OCI-LY1 (cell line): ENCODE results near the gene SCN4B.

Experiments
- CTCF ChIP-seq: fragments of 200-600 bp; sonication (generic), shearing (Covaris generic); IDR thresholded peaks from 2 replicates; pipeline ENCODE4 v1.5.1; 2017; ENCODE audit warnings: mild to moderate bottlenecking, antibody characterized with exemption, low read length, moderate library complexity, mixed read lengths
- EZH2 ChIP-seq: fragments of 200-600 bp; sonication (generic), shearing (Covaris generic); IDR thresholded peaks from 2 replicates; pipeline ENCODE4 v1.8.0; 2017; ENCODE audit warnings: borderline replicate concordance, mixed run types, mild to moderate bottlenecking, antibody characterized with exemption, low read length, moderate library complexity, mixed read lengths

DNA sequence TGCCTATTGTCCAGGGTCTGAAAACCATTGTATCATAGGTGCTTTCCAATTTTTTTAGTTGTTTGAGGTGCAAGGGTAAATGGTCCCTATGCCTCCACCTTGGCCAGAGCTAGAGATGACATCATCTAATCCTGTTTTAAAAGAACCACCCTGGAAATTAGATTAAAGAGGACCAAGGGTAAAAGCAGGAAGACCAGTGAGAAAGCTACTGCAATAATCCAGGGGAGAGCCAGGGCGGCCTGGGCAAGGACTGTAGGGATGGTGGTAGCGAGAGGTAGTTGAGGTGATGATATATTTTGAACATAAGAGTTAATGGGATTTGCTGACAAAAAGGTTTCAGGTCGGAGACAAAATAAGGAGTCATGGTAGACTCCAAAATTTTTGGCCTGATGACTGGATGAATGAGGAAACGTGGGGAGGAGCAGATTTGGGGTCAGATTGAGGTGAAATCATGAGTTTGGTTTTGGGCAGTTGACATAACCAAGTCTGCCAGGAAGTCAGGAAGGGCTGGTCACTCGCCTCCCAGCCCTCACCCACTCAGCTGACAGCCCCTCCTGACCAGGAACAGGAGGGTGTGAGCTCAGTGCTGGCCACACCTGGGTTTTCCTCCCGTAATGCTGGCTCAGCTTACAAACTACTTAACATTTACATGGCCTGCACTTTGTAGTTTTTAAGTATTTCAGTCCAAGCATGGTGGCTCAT, 23.0 kb downstream of the SCN4B start:
- TF ChIP-seq CTCF (no peak), EZH2 (no peak)
